Right ventricle myocardium inferior (tissue), 1 donor: ENCODE results near the gene GPC6. TPM values are rescaled to one million over a fixed set of nuclear protein-coding genes. Genes with fewer than 3 reads are reported as not detected.

Source experiments
- ATAC-seq: fragments of 200-7000 bp; cut with Tn5 transposase; one replicate; pipeline ENCODE4 v1.9.1; 2020; ENCODE audit warnings: mild to moderate bottlenecking, moderate library complexity
- DNase-seq: peaks from one replicate; pipeline ENCODE4 v3.0.0; 2021; ENCODE audit errors: missing footprints
- intact Hi-C: fragments of 100-400 bp; cut with DNase I; formaldehyde crosslinking; loops from one replicate; pipeline ENCODE4 v1.11.0; 2022
- total RNA-seq: library from RNA; stranded (reverse); fragmentation: NEBNext Ultra II Directional; extraction: Animal tissue kit (Norgen Biotek cat#: 25700); gene quantifications from one replicate; pipeline ENCODE4 v1.2.1, GENCODE V29; 2021
- donor health status: DM: no; HTN: yes; CAD: no; lungs with severe emphysema.

GPC6 gene
- total RNA-seq, 1 donor from 2014 or later, result 2.6 TPM

GRCh38 chr13:94353167-94353710, 1126.6 kb downstream of the GPC6 start:
- DNase-seq, result no peak
- intact Hi-C loops, result no loop called here
- ATAC-seq, result no peak

- intact Hi-C loops, result no loop called here
- ATAC-seq (no peak), DNase-seq (no peak)
Measured at GRCh38 chr13:94359875-94360274, 1133.3 kb downstream of the GPC6 start.

- intact Hi-C loops, result no loop called here
- no peak for DNase-seq
- peak; percentile 96 for ATAC-seq
Measured at GRCh38 chr13:94362411-94362909, 1135.9 kb downstream of the GPC6 start.

GRCh38 chr13:94366677-94367076, 1140.1 kb downstream of the GPC6 start:
- intact Hi-C loops, result no loop called here
- DNase-seq, result no peak
- ATAC-seq, result no peak

GRCh38 chr13:94369972-94370436, 1143.4 kb downstream of the GPC6 start:
- ATAC-seq (peak; percentile 97), DNase-seq (no peak)
- intact Hi-C loops, result no loop called here

GRCh38 chr13:94371855-94372254, 1145.2 kb downstream of the GPC6 start:
- ATAC-seq, result no peak
- intact Hi-C loops, result no loop called here
- no peak for DNase-seq

- intact Hi-C loops, result no loop called here
- ATAC-seq, result peak; percentile 11
- no peak for DNase-seq
Measured at GRCh38 chr13:94382517-94382916, 1155.9 kb downstream of the GPC6 start.

GRCh38 chr13:94382960-94383359, 1156.4 kb downstream of the GPC6 start:
- intact Hi-C loops, result no loop called here
- ATAC-seq (peak; percentile 90), DNase-seq (no peak)

GRCh38 chr13:94384231-94384905, 1157.8 kb downstream of the GPC6 start:
- intact Hi-C loops, result no loop called here
- ATAC-seq (no peak), DNase-seq (no peak)

- intact Hi-C loops, result no loop called here
- no peak for DNase-seq
- no peak for ATAC-seq
Measured at GRCh38 chr13:94387047-94387446, 1160.4 kb downstream of the GPC6 start.

- intact Hi-C loops, result no loop called here
- ATAC-seq (no peak), DNase-seq (no peak)
Measured at GRCh38 chr13:94389604-94390351, 1163.2 kb downstream of the GPC6 start.

GRCh38 chr13:94390881-94391280, 1164.3 kb downstream of the GPC6 start:
- no peak for DNase-seq
- ATAC-seq, result no peak
- intact Hi-C loops, result no loop called here

GRCh38 chr13:94394723-94395122, 1168.1 kb downstream of the GPC6 start:
- intact Hi-C loops, result no loop called here
- no peak for DNase-seq
- ATAC-seq, result no peak

- ATAC-seq, result peak; percentile 76
- DNase-seq, result no peak
- intact Hi-C loops, result no loop called here
Measured at GRCh38 chr13:94395860-94396259, 1169.3 kb downstream of the GPC6 start.

GRCh38 chr13:94399812-94400211, 1173.2 kb downstream of the GPC6 start:
- no peak for ATAC-seq
- intact Hi-C loops, result no loop called here
- DNase-seq, result no peak

GRCh38 chr13:94400874-94401273, 1174.3 kb downstream of the GPC6 start:
- intact Hi-C loops, result no loop called here
- DNase-seq (no peak), ATAC-seq (no peak)

GRCh38 chr13:94408314-94409036, 1181.9 kb downstream of the GPC6 start:
- intact Hi-C loops, result no loop called here
- ATAC-seq (no peak), DNase-seq (no peak)

- intact Hi-C loops, result no loop called here
- no peak for DNase-seq
Measured at GRCh38 chr13:94411747-94412146, 1185.1 kb downstream of the GPC6 start.

GRCh38 chr13:94412870-94413597, 1186.4 kb downstream of the GPC6 start:
- ATAC-seq, result no peak
- DNase-seq, result no peak
- intact Hi-C loops, result no loop called here

More at GRCh38 chr13:94411747-94412146, 1185.1 kb downstream of the GPC6 start:
- no peak for ATAC-seq
